K562 (cell line): Measurements from ENCODE around the gene RPL28. TPM values are rescaled to one million over a fixed set of nuclear protein-coding genes. Genes with fewer than 3 reads are reported as not detected.

ENCODE experiments used
- ADNP ChIP-seq: fragments of 200-800 bp; sonication (Bioruptor generic); IDR thresholded peaks from 2 replicates; pipeline ENCODE4 v1.6.1; 2016; ENCODE audit warnings: missing genetic modification characterization, missing compliant biosample characterization
- BCL6 ChIP-seq: fragments of 250-450 bp; sonication (Bioruptor Pico); IDR thresholded peaks from 2 replicates; pipeline ENCODE4 v1.4.0; 2020
- CEBPZ ChIP-seq: fragments of 150-350 bp; IDR thresholded peaks from 2 replicates; pipeline ENCODE4 v1.6.1; 2014; ENCODE audit warnings: low read depth, mild to moderate bottlenecking, low read length, borderline replicate concordance
- CHD1 ChIP-seq: fragments of 200-600 bp; sonication (generic); IDR thresholded peaks from one replicate; pipeline ENCODE4 v1.6.1; 2012; ENCODE audit warnings: mild to moderate bottlenecking, moderate library complexity, low read length, inconsistent platforms
- FOS ChIP-seq: IDR thresholded peaks from 3 replicates; pipeline ENCODE4 v1.6.1; 2011; ENCODE audit not compliant: insufficient read length; ENCODE audit errors: extremely low read depth
- FOXK2 ChIP-seq, 2 experiments: fragments of 450-650 bp; IDR thresholded peaks in 1 of 2; conservative IDR thresholded peaks in 1 of 2; 2 replicates each; pipeline ENCODE4 v1.6.1; 2016; ENCODE audit warnings: low read depth in 2 of 2, mild to moderate bottlenecking in 1 of 2
- HDAC3 ChIP-seq: fragments of 450-650 bp; IDR thresholded peaks from 2 replicates; pipeline ENCODE4 v1.6.1; 2018; ENCODE audit warnings: borderline replicate concordance, mild to moderate bottlenecking, moderate library complexity; ENCODE audit not compliant: partially characterized antibody
- KDM4B ChIP-seq, 2 experiments: fragments of 450-650 bp in 1 of 2; sonication (generic) in 1 of 2; IDR thresholded peaks; 2 replicates each; pipeline ENCODE4 v1.6.1; 2016 to 2017; ENCODE audit warnings: borderline replicate concordance in 2 of 2, antibody characterized with exemption in 1 of 2, low read depth in 1 of 2, mild to moderate bottlenecking in 1 of 2
- MAX ChIP-seq: sonication (generic); formaldehyde crosslinking; IDR thresholded peaks from 2 replicates; pipeline ENCODE4 v1.9.0; 2022; ENCODE audit warnings: mild to moderate bottlenecking, missing genetic modification reagents
- MCM3 ChIP-seq: fragments of 450-650 bp; IDR thresholded peaks from 2 replicates; pipeline ENCODE4 v1.6.1; 2016
- NFE2 ChIP-seq: IDR thresholded peaks from 2 replicates; pipeline ENCODE4 v1.6.1; 2014; ENCODE audit warnings: antibody characterized with exemption, low read depth
- NR1H2 ChIP-seq: sonication (generic); formaldehyde crosslinking; IDR thresholded peaks from 2 replicates; pipeline ENCODE4 v1.4.0; 2020; ENCODE audit warnings: mild to moderate bottlenecking, missing genetic modification reagents
- NUFIP1 ChIP-seq: fragments of 450-650 bp; IDR thresholded peaks from 2 replicates; pipeline ENCODE4 v1.6.1; 2018; ENCODE audit not compliant: partially characterized antibody
- PHB2 ChIP-seq: fragments of 450-650 bp; IDR thresholded peaks from 2 replicates; pipeline ENCODE4 v1.6.1; 2017; ENCODE audit warnings: low read depth
- POLR3A ChIP-seq: IDR thresholded peaks from 2 replicates; pipeline ENCODE4 v1.6.1; 2011; ENCODE audit warnings: borderline replicate concordance, mild to moderate bottlenecking, moderate library complexity; ENCODE audit not compliant: insufficient read length, insufficient read depth; ENCODE audit errors: extremely low read depth
- RB1 ChIP-seq: fragments of 450-650 bp; IDR thresholded peaks from 2 replicates; pipeline ENCODE4 v1.6.1; 2017; ENCODE audit warnings: low read depth, mild to moderate bottlenecking
- RNF2 ChIP-seq: sonication (generic); IDR thresholded peaks from 2 replicates; pipeline ENCODE4 v1.6.1; 2016
- SPI1 ChIP-seq: IDR thresholded peaks from 2 replicates; pipeline ENCODE4 v1.6.1; 2011; ENCODE audit warnings: low read depth, low read length, control low read depth, borderline replicate concordance
- ZHX1 ChIP-seq: fragments of 150-350 bp; conservative IDR thresholded peaks from 2 replicates; pipeline ENCODE4 v1.6.1; 2014; ENCODE audit warnings: low read length
- ZNF431 ChIP-seq: sonication (generic); formaldehyde crosslinking; IDR thresholded peaks from 2 replicates; pipeline ENCODE4 v1.8.0; 2022; ENCODE audit warnings: mild to moderate bottlenecking, missing genetic modification reagents
- ZNF444 ChIP-seq: fragments of 250-450 bp; sonication (Bioruptor Pico); IDR thresholded peaks from 2 replicates; pipeline ENCODE4 v1.4.0; 2020; ENCODE audit warnings: mild to moderate bottlenecking, moderate library complexity
- polyA plus RNA-seq, 8 experiments: library from polyadenylated mRNA; depleted of rRNA in 4 of 8; stranded (reverse) in 5 of 8; unstranded in 3 of 8; fragments of >200 nt; fragmentation: Nextera tagmentation in 2 of 8; fragmentation: Illumina TruSeq in 1 of 8; extraction: Ambion mirVana in 2 of 8; extraction: Trizol in 1 of 8; gene quantifications; 2 replicates each; pipeline versions ENCODE4 v1.2.1 to v1.2.3, GENCODE V29; 2011 to 2014; ENCODE audit warnings: inconsistent platforms in 1 of 8, missing spikeins in 1 of 8
- total RNA-seq, 7 experiments: library from RNA; depleted of rRNA in 6 of 7; stranded (reverse); fragments of >200 nt in 6 of 7; fragmentation: Illumina TruSeq in 2 of 7; extraction: Trizol in 2 of 7; gene quantifications; 2 replicates each; pipeline versions ENCODE4 v1.2.1 to v1.2.3, GENCODE V29; 2011 to 2021; ENCODE audit warnings: low replicate concordance in 1 of 7

RPL28 gene
- total and polyA plus RNA-seq, 9 of the 15 experiments (the other 6 are each of a cell fraction or from before 2014, with no cell fraction given): 124 to 3,106 (median 622) TPM

- TF ChIP-seq ZHX1 (no peak), SPI1 (peak; percentile 87), RB1 (no peak), NFE2 (no peak), BCL6 (no peak), PHB2 (no peak), ADNP (tag) (no peak), FOXK2 (conservative IDR thresholded peaks at IDR 0.05 in 1 of 2, IDR thresholded peaks at IDR 0.05 in 1 of 2; ENCODE audit: low read depth in 2 of 2) (peak in 1 of 2 experiments; percentile 67; a peak in 1 of 4 replicates), RNF2 (peak; percentile 71), FOS (peak; percentile 89), POLR3A (no peak), NUFIP1 (no peak), CHD1 (no peak), ZNF431 (CRISPR knock-in tag) (peak; percentile 72; the same call in 1 of the 2 replicates), HDAC3 (no peak), ZNF444 (CRISPR knock-in tag) (no peak), MAX (peak; percentile 97), NR1H2 (CRISPR knock-in tag) (peak; percentile 88; the same call in 1 of the 2 replicates), CEBPZ (no peak), KDM4B (IDR thresholded peaks at IDR 0.05; ENCODE audit: borderline replicate concordance in 2 of 2, low read depth in 1 of 2) (no peak; a peak in 1 of 4 replicates), MCM3 (no peak)
These were observed 22.2 kb downstream of the RPL28 start (continued) for GRCh38 chr19:55407800-55408532.
